Stimulated activated CD4-positive, alpha-beta T cell treated with anti-CD3 and anti-CD28 coated beads, Interleukin-1b, Interleukin-23, amount 100 ng/mL, for 48 hours (primary cell): ENCODE measurements around the gene KCNG4.

ENCODE experiments used
- DNase-seq: peaks from one replicate; pipeline ENCODE4 v3.0.0-alpha.2; 2020

KCNG4 gene

GRCh38 chr16:84182680-84183571 is 56.9 kb downstream of the KCNG4 start:
- no peak for DNase-seq

- no peak for DNase-seq
Measured at GRCh38 chr16:84182104-84182503, 57.7 kb downstream of the KCNG4 start.

GRCh38 chr16:84181144-84181915 is 58.5 kb downstream of the KCNG4 start:
- DNase-seq: no peak

GRCh38 chr16:84180519-84181140 is 59.2 kb downstream of the KCNG4 start:
- no peak for DNase-seq

- no peak for DNase-seq
Measured at GRCh38 chr16:84179612-84180320, 60.0 kb downstream of the KCNG4 start.

GRCh38 chr16:84178892-84179611 is 60.8 kb downstream of the KCNG4 start:
- no peak for DNase-seq

- DNase-seq: no peak
Measured at GRCh38 chr16:84178146-84178765, 61.6 kb downstream of the KCNG4 start.

GRCh38 chr16:84177741-84178073 is 62.1 kb downstream of the KCNG4 start:
- DNase-seq: peak; percentile 27

GRCh38 chr16:84176192-84177053 is 63.4 kb downstream of the KCNG4 start:
- no peak for DNase-seq

GRCh38 chr16:84175350-84176081 is 64.3 kb downstream of the KCNG4 start:
- DNase-seq: peak; percentile 62

- DNase-seq: no peak
Measured at GRCh38 chr16:84174396-84174795, 65.4 kb downstream of the KCNG4 start.

- no peak for DNase-seq
Measured at GRCh38 chr16:84169765-84170310, 70.0 kb downstream of the KCNG4 start.
